ENCODE data around the gene SLC35G3.
"Not testable (repeated sequence)": the region's sequence is repeated elsewhere in the genome, so short reads cannot be mapped to it uniquely, and the experiment has no call there.

Gene SLC35G3

GRCh38 chr17:35227546-35227945 is 33.4 kb upstream of the SLC35G3 start:
- Mint-ChIP-seq H3K27ac (no peak overlapping the region), H3K4me1 (ENCODE audit: low read depth) (peaks cover 6% of the 10 kb centered on the region), H3K27me3 (peaks cover 27% of the 10 kb centered on the region), H3K9me3 (peaks cover 7% of the 10 kb centered on the region), H3K4me3 (no peak overlapping the region), H3K36me3 (ENCODE audit: low read depth) (no peaks in the 10 kb centered on the region)
- intact Hi-C loops (cut with micrococcal nuclease) = no loop called here

- Mint-ChIP-seq H3K4me3 (no peak overlapping the region), H3K9me3 (peaks cover 14% of the 10 kb centered on the region), H3K36me3 (ENCODE audit: low read depth) (no peaks in the 10 kb centered on the region), H3K27me3 (peaks cover 23% of the 10 kb centered on the region), H3K27ac (no peak overlapping the region), H3K4me1 (ENCODE audit: low read depth) (peaks cover 5% of the 10 kb centered on the region)
- intact Hi-C loops (cut with micrococcal nuclease) = no loop called here
Measured at GRCh38 chr17:35224436-35224835, 30.2 kb upstream of the SLC35G3 start.

DNA sequence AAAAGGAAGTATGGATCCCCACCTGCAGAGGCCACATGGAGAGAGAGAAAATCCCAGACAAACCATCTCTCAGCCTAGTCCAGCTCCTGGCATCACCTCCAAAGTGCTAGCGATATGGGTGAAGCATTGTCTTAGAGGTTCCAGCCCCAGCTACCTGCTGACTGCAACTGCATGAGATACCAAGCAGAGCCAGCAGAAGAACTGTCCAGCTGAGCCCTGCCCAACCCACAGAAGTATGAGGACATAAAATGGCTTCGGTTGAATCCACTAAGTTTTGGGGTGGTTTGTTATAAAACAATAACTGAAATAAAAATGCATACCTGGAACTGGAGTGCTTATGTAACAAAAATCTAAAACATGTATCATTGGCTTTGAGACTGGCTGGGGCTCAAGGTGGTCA is 28.3 kb upstream of the SLC35G3 start:
- Mint-ChIP-seq H3K4me1 (ENCODE audit: low read depth) (peaks cover 11% of the 10 kb centered on the region), H3K27me3 (peaks cover 23% of the 10 kb centered on the region), H3K9me3 (peaks cover 14% of the 10 kb centered on the region), H3K27ac (no peak overlapping the region), H3K4me3 (no peak overlapping the region), H3K36me3 (ENCODE audit: low read depth) (no peaks in the 10 kb centered on the region)
- intact Hi-C loops (cut with micrococcal nuclease) = no loop called here

- peaks cover 14% of the 10 kb centered on the region for H3K9me3 Mint-ChIP-seq
- H3K36me3 Mint-ChIP-seq (ENCODE audit: low read depth) = no peaks in the 10 kb centered on the region
- H3K27me3 Mint-ChIP-seq = peaks cover 30% of the 10 kb centered on the region
- H3K4me3 Mint-ChIP-seq = no peak overlapping the region
- H3K4me1 Mint-ChIP-seq (ENCODE audit: low read depth) = peaks cover 28% of the 10 kb centered on the region
- no peak overlapping the region for H3K27ac Mint-ChIP-seq
- intact Hi-C loops (cut with micrococcal nuclease) = no loop called here
Measured at GRCh38 chr17:35218915-35219314, 24.7 kb upstream of the SLC35G3 start.

DNA sequence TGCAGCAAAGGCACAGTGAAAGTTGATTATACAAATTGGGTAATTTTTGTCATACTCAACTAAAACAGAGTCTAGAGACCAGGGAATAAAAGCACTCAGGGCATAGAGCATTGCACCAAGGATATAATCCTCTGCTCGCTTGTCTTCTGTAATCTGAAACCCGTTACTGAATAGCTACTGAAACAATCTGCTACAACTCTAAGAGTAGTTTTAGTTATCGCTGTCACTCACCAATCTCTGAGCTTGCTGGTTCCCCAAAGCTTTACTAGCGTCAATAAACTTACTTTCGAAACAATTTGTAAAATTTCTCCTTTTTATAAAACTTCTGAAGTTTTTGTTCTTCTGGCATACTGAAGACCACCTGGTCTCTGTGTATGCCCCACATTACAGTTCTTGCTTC is 22.9 kb upstream of the SLC35G3 start:
- Mint-ChIP-seq H3K4me3 (no peak overlapping the region), H3K36me3 (ENCODE audit: low read depth) (no peaks in the 10 kb centered on the region), H3K27me3 (peaks cover 38% of the 10 kb centered on the region), H3K4me1 (ENCODE audit: low read depth) (peaks cover 28% of the 10 kb centered on the region), H3K9me3 (peaks cover 3% of the 10 kb centered on the region), H3K27ac (no peak overlapping the region)
- intact Hi-C loops (cut with micrococcal nuclease) = no loop called here

GRCh38 chr17:35214631-35215273 is 20.6 kb upstream of the SLC35G3 start:
- intact Hi-C loops (cut with micrococcal nuclease) = no loop called here
- Mint-ChIP-seq H3K4me1 (ENCODE audit: low read depth) (peaks cover 28% of the 10 kb centered on the region), H3K9me3 (no peaks in the 10 kb centered on the region)

GRCh38 chr17:35214192-35214591 is 20.0 kb upstream of the SLC35G3 start:
- intact Hi-C loops (cut with micrococcal nuclease) = no loop called here
- H3K36me3 Mint-ChIP-seq (ENCODE audit: low read depth) = no peaks in the 10 kb centered on the region
- H3K4me1 Mint-ChIP-seq (ENCODE audit: low read depth) = peaks cover 24% of the 10 kb centered on the region
- no peak overlapping the region for H3K4me3 Mint-ChIP-seq
- no peaks in the 10 kb centered on the region for H3K9me3 Mint-ChIP-seq
- H3K27ac Mint-ChIP-seq = no peak overlapping the region
- H3K27me3 Mint-ChIP-seq = peaks cover 49% of the 10 kb centered on the region

More at GRCh38 chr17:35214631-35215273, 20.6 kb upstream of the SLC35G3 start:
- H3K4me3 Mint-ChIP-seq = no peak overlapping the region
- H3K36me3 Mint-ChIP-seq (ENCODE audit: low read depth) = no peaks in the 10 kb centered on the region
- H3K27me3 Mint-ChIP-seq = peaks cover 44% of the 10 kb centered on the region
- H3K27ac Mint-ChIP-seq = no peak overlapping the region

GRCh38 chr17:35213412-35213940 is 19.3 kb upstream of the SLC35G3 start:
- H3K4me3 Mint-ChIP-seq = no peak overlapping the region
- intact Hi-C loops (cut with micrococcal nuclease) = no loop called here

GRCh38 chr17:35212668-35213067 is 18.5 kb upstream of the SLC35G3 start:
- Mint-ChIP-seq H3K36me3 (ENCODE audit: low read depth) (no peaks in the 10 kb centered on the region), H3K4me1 (ENCODE audit: low read depth) (peaks cover 17% of the 10 kb centered on the region), H3K9me3 (no peaks in the 10 kb centered on the region), H3K27ac (no peak overlapping the region), H3K4me3 (no peak overlapping the region), H3K27me3 (peaks cover 56% of the 10 kb centered on the region)
- intact Hi-C loops (cut with micrococcal nuclease) = no loop called here

More at GRCh38 chr17:35213412-35213940, 19.3 kb upstream of the SLC35G3 start:
- no peaks in the 10 kb centered on the region for H3K9me3 Mint-ChIP-seq
- H3K36me3 Mint-ChIP-seq (ENCODE audit: low read depth) = no peaks in the 10 kb centered on the region
- peaks cover 17% of the 10 kb centered on the region for H3K4me1 Mint-ChIP-seq (ENCODE audit: low read depth)
- H3K27ac Mint-ChIP-seq = no peak overlapping the region
- H3K27me3 Mint-ChIP-seq = peaks cover 55% of the 10 kb centered on the region

DNA sequence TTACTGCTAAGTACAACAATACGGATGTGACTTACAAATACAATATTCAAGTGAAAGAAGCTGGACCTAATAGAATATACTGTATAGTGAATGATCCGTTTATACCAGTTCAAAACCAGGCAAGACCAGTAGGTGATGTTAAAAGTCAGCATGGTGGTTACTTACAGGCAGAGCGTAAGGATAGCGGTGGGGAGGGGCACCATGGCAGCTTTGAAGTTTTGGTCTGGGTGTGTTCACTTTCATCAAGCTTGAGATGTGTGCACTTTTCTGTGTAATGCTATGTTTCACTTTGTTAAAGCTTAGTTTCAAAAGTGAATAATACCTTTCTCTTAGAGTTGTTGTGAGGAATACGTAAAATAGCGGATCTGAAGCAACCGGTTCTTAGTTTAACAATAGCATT is 16.5 kb upstream of the SLC35G3 start:
- no peaks in the 10 kb centered on the region for H3K36me3 Mint-ChIP-seq (ENCODE audit: low read depth)
- H3K27me3 Mint-ChIP-seq = peaks cover 66% of the 10 kb centered on the region
- H3K4me1 Mint-ChIP-seq (ENCODE audit: low read depth) = peaks cover 12% of the 10 kb centered on the region
- intact Hi-C loops (cut with micrococcal nuclease) = no loop called here
- H3K9me3 Mint-ChIP-seq = no peaks in the 10 kb centered on the region
- no peak overlapping the region for H3K27ac Mint-ChIP-seq
- no peak overlapping the region for H3K4me3 Mint-ChIP-seq

- H3K4me1 Mint-ChIP-seq (ENCODE audit: low read depth); H3K4me3 Mint-ChIP-seq; intact Hi-C loops (cut with micrococcal nuclease); H3K36me3 Mint-ChIP-seq (ENCODE audit: low read depth); H3K27ac Mint-ChIP-seq: not testable (repeated sequence)
- peaks cover 37% of the 10 kb centered on the region for H3K27me3 Mint-ChIP-seq
- H3K9me3 Mint-ChIP-seq = peaks cover 24% of the 10 kb centered on the region
Measured at GRCh38 chr17:35202582-35202981, 8.4 kb upstream of the SLC35G3 start.

GRCh38 chr17:35195062-35195461 is 869 bp upstream of the SLC35G3 start:
- Mint-ChIP-seq H3K9me3 (peaks cover 21% of the 10 kb centered on the region), H3K27me3 (peaks cover 40% of the 10 kb centered on the region)
- intact Hi-C loops (cut with micrococcal nuclease); H3K4me1 Mint-ChIP-seq (ENCODE audit: low read depth); H3K4me3 Mint-ChIP-seq; H3K36me3 Mint-ChIP-seq (ENCODE audit: low read depth); H3K27ac Mint-ChIP-seq: not testable (repeated sequence)

GRCh38 chr17:35192708-35193107 is 1.5 kb downstream of the SLC35G3 start:
- Mint-ChIP-seq H3K4me1 (ENCODE audit: low read depth) (peaks cover 10% of the 10 kb centered on the region), H3K36me3 (ENCODE audit: low read depth) (no peaks in the 10 kb centered on the region), H3K4me3 (no peak overlapping the region), H3K27me3 (peaks cover 37% of the 10 kb centered on the region), H3K9me3 (peaks cover 9% of the 10 kb centered on the region), H3K27ac (no peak overlapping the region)
- intact Hi-C loops (cut with micrococcal nuclease) = no loop called here

GRCh38 chr17:35191001-35191695 is 3.0 kb downstream of the SLC35G3 start:
- Mint-ChIP-seq H3K4me3 (no peak overlapping the region), H3K4me1 (ENCODE audit: low read depth) (peaks cover 25% of the 10 kb centered on the region), H3K9me3 (peaks cover 10% of the 10 kb centered on the region), H3K27ac (no peak overlapping the region), H3K27me3 (peaks cover 32% of the 10 kb centered on the region), H3K36me3 (ENCODE audit: low read depth) (no peaks in the 10 kb centered on the region)
- intact Hi-C loops (cut with micrococcal nuclease) = no loop called here
